WI38 (cell line): ENCODE results near the gene CFAP410.

ENCODE experiments used
- H3K4me3 ChIP-seq: 2 replicates; pipeline ENCODE4 v1.5.1; 2011; ENCODE audit warnings: low read depth, mild to moderate bottlenecking, control low read depth, low read length
- TF ChIP-seq, protein P1 (sequence below): IDR thresholded peaks from 2 replicates; pipeline ENCODE4 v1.5.1; 2012; ENCODE audit warnings: low read depth, mild to moderate bottlenecking, control low read depth, low read length

The CFAP410 gene

DNA sequence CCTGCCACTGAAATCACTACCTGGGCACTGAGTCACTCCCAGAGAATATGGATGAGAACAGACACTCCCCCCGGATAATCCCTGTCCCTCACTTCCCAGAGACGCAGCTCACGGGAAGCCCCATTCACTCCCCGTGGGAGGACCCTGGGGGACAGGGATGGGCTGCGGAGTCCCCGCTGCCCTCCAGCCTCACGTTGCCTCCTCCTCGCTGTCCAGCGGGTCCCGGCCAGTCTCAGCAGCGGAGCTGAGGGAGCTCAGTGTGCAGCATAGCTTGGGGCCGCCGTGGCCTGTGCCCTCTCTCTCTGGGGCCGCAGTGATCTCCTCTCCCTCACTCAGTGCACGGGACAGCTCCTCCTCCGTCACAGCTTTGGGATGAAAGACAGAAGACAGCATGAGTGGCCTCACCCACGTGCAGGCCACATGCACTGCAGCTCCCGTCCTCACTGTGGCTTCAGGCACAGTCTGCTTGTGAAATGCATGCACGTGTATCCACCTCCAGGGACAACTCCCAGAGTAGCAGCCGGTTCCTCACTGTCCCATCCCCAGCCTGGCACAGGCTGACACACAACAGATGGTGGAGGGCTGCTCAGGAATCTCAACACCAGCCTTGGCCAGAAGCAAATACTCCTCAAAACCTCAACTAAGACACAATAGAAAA lies 7.4 kb downstream of the CFAP410 start:
- TF ChIP-seq, protein P1, sequence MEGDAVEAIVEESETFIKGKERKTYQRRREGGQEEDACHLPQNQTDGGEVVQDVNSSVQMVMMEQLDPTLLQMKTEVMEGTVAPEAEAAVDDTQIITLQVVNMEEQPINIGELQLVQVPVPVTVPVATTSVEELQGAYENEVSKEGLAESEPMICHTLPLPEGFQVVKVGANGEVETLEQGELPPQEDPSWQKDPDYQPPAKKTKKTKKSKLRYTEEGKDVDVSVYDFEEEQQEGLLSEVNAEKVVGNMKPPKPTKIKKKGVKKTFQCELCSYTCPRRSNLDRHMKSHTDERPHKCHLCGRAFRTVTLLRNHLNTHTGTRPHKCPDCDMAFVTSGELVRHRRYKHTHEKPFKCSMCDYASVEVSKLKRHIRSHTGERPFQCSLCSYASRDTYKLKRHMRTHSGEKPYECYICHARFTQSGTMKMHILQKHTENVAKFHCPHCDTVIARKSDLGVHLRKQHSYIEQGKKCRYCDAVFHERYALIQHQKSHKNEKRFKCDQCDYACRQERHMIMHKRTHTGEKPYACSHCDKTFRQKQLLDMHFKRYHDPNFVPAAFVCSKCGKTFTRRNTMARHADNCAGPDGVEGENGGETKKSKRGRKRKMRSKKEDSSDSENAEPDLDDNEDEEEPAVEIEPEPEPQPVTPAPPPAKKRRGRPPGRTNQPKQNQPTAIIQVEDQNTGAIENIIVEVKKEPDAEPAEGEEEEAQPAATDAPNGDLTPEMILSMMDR: no peak

DNA sequence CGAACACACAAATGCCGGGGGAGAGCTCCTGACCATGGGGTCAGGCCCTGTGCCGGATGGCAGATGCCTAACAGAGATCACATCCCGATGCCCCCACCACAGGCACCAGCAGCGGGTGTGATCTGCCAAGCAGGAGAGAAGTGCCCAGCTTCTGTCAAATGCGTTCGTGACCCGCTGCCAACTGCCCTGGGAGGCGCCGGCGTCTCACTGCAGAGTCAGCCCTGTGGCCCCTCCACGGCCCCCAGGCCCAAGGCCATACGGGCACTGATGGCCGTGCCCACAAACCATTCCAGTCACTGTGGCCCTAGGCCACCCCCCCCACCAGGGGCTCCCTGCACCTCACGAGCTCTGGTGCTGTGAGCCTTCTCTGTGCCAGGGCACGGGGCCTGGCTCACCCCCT lies 8.0 kb downstream of the CFAP410 start:
- H3K4me3 ChIP-seq: no peak overlapping the region
- TF ChIP-seq, protein P1: no peak

More for the DNA sequence above, 7.4 kb downstream of the CFAP410 start:
- H3K4me3 ChIP-seq: no peak overlapping the region

DNA sequence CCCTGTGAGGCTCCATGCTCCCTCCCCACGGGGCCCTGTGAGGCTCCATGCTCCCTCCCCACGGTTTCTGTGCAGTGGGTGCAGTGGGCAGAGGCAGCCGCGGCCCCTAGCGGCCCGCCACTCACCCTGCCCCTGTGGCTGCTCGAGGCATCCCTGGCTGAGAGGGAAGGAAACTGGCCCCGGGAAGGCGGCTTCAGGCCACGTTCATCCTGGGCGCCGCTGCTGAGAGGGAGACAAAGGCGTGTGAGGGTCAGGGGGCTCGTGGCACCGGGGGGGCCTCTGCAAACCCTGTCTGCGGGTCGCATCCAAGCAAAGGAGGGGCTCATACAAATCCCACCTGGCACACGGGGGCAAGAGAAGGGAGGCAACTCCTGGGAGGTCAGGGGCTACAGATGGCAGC lies 8.5 kb downstream of the CFAP410 start:
- H3K4me3 ChIP-seq: no peak overlapping the region
- TF ChIP-seq, protein P1: no peak

DNA sequence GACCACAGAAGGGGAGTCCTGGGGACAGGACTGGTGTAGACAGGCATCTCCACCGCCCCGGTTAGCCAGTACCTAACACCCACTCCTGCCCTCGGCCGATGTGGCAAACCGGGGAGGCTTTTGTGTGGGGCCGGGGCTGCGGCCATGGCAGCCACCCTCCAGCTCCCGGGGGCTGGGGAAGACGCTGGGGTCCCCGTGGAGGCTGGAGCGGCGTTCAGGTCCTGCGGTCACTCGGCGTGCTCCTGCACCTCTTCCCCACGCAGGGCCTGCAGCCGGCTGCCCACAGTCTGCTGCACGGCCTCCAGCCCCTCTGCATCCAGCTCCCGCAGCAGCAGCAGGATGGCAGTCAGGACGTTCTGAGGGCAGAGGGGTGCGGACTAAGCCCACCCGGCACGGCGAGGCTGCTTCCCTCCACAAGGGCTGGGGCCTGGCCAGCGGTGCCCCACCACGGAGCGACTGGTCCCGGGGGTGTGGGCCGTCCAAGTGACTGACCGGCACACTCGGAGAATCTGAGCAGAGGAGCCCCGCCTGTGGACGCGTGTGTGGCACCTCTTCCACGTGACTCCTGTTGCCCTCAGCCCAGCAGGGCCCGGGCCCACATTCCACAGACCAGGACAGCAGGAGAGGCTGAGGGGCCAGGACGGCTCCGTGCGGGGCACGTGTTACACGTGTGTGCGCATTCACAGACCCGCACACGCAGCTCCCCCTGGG lies 9.1 kb downstream of the CFAP410 start:
- no peak overlapping the region for H3K4me3 ChIP-seq
- TF ChIP-seq, protein P1: no peak

DNA sequence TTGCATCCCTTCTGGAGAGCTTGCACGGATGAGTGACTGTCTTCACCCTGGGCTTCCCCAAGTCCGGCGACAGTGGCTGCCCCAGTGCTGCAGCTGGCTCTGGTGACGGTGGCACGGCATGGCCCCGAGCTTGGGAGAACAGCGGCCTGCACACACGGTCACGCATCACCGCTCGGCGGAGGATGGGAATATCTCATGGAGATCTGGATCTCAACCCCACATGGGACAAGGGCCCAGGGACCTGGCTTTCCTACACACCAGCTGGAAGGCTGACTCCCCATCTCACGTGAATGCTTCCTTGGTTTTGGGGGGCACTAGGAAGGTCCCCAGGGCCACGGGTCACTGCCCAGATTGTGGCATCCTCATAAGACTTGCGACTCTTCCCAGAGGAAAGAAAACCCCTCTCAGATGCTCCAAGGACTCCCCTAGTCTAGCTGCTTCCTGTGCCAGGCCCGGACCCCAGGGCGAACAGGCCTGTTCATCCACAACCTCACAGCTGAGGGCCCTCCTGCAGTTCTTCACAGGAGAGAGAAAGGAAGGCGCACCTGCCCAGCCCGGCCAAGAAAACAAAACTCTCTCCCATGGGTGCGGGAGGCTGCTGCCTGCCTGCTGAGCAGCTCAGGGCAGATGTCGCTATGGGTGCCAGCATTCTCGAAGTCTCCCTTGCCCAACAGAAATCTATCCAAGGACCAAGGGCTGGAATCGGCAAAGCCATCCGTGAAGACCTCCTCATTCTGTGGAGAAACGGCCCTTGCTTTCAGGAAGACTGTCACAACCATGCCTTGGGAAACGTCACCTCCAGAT lies 9.9 kb downstream of the CFAP410 start:
- TF ChIP-seq, protein P1: no peak
- no peak overlapping the region for H3K4me3 ChIP-seq

DNA sequence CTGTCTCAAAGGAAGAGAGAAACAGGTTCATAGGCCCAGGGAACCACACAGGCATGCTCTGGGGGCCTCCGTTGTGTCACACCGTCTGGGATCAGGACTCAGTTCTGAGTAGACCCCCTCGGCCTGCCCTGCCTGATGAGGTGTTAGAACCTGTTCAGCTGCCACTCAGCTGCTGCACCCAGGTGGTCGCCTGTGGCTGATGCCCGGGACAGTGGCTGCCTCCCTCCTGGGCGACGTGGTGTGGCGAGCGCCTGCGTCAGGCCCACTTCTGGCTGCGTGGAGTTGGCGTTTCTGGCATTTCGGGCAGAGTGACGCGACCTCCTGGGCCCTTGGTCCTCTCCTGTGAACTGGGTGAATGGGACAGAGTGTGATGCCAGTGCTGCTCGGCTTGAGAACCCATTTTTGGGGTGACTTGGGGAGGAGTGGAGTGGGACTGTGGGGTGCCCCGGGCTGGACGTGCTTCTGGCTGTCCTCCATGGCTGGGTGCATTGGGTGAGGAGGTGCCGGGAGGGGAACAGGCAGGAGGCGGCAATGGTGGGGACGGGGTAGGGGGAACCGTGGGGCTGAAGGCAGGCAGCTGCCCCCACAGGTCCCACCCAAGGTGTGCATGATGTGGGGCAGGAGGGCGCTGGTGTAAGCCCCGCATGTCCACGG lies 10.8 kb downstream of the CFAP410 start:
- TF ChIP-seq, protein P1: no peak
- no peak overlapping the region for H3K4me3 ChIP-seq

DNA sequence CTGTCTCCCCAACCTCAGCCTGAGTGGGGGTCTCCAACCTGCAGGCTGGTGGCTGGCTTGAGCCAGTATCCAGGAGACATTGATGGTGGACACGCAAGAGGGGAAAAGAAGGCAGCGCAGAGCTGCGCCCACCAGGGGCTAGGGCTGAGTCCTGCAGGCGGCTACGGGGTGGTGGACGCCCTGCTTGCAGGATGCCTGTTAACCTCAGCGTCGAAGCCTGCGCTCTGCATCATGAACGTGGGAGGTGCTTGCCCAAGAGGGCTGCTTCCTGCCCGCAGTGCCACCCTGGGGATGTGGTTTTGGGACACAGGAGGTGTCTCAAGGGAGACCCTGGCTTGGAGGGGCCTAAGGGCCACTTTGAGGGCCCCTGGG lies 11.6 kb downstream of the CFAP410 start:
- H3K4me3 ChIP-seq: no peak overlapping the region

More for the DNA sequence above, 11.6 kb downstream of the CFAP410 start:
- TF ChIP-seq, protein P1: no peak
